ENCODE data around the gene SLC25A29.

GRCh38 chr14:100317912-100318808 is 11.9 kb upstream of the SLC25A29 start:
- TF ChIP-seq CTCF (IDR thresholded peaks at IDR 0.05; ENCODE audit: borderline replicate concordance, extremely low read depth, low read length, poor library complexity, severe bottlenecking): peak; percentile 46
- TF ChIP-seq EZH2 (IDR thresholded peaks at IDR 0.05; ENCODE audit: borderline replicate concordance, low read depth, low read length, severe bottlenecking): no peak

Data from DND-41 (cell line).